SHP77 (cell line): ENCODE results near the gene KLF11.

Experiments
- DNase-seq, 2 experiments: peaks; one replicate each; lab custom pipeline; 2025; lab: John Stamatoyannopoulos, UW

Gene KLF11

GRCh38 chr2:10043256-10043905 is at the start of gene KLF11:
KLF11 (plus strand) TSS chr2:10043550; CDS start chr2:10043717, 167 bp downstream.
- peak; percentile 36 to 78 for DNase-seq

DNA sequence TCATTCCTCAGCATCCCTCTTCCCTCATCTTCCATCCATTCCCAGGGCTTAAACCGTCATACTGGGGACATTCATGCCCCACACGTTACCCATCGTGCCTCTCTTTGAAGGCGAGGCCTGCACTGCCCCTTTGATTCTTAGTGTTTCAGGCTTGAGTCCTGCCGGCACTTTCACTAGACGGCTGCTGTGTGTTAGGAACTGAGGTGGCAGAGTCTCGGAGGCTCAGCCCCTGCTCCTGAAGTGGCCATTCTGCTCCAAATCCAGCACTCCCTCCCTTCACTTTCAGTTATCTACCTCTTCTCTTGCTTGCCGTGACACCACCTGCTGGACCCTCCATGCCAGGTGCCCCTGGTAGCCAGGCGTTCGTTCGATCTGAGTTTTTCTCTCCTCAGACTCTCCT is 48.9 kb upstream of the KLF11 start:
- DNase-seq = no peak

DNA sequence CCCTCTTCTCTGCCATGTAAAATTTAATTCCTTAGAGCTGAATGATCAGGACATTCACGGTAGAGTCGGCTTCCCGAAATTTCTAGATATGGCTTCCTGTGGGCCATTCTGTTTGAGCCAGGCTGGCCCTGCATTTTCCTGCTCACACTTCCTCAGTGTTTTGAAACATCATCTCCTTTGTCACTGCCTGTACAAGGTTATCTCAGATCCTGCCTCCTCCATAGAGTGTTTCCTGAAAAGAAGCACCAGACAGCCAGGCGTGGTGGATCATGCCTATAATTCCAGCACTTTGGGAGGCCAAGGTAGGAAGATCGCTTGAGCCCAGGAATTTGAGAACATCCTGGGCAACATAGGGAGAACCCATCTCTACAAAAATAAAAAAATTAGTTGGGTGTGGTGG is 48.3 kb upstream of the KLF11 start:
- no peak for DNase-seq

DNA sequence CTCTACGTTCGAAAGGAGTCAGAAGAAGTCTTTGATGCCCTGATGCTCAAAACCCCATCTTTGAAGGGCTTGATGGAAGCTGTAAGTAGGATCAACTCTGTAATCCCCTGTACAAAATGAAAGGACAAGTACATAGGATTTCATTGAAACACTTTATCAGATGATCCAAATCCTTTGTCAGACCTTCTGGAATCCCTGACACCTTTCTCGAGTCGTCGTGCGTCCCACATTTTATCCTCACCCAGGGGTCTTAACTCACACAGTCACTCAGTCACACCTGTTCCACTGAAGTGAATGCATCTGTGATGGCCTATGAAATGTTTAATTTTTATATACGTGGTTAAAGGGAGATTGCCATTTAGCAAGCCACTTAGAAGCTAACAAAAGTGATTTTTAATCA is 47.0 kb upstream of the KLF11 start:
- DNase-seq = no peak

DNA sequence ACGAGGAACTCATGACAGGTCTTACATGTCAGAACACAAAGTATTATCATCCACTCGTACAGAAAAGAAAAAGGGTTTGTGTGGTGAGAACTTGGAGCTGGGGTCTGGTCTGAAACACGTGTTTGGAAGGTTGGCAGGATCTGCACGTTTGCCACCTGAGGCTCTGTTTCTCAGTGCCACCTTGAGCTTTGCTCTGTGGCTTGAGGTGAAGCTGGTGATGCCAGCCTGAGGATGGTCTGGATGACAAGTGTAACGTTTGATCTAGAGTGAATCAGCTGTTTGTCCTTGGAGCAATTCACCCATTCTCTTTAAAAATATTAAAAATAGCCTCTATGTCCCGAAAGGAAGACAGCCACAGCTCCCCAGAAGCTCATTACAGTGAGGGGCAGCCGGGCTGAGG is 45.4 kb upstream of the KLF11 start:
- no peak for DNase-seq

DNA sequence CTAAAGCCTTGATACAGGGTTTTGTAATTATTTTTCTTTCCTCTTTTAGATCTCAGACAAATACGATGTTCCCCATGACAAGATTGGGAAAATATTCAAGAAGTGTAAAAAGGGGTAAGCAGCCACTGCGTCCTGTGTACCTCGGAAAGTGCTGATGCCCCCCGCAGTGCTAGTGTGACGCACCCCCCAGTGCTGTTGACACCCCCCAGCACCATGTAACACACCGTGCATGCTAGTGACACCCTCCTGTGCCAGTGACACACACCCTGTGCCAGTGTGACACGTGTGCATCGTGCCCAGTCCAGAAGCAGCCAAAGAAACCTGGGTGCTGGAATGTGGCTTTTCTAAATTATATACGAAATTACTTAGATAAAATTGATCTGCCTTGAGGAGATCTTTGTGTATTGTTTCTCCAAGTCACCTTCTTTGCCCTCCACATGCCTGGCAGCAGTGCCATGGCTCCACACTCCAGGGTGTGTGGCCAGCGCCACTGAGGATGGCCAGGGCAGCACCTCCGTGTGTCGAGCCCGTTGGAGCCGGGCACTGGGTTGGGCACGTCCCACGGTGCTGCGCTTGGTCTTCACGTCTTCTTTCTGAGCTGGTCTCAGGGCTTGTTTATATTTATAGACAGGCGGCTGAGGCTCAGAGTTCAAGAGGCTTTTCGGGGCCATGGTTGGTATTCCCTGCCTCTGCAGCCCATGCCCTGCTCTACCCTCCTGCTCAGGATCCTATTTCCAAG is 44.3 kb upstream of the KLF11 start:
- DNase-seq = no peak

DNA sequence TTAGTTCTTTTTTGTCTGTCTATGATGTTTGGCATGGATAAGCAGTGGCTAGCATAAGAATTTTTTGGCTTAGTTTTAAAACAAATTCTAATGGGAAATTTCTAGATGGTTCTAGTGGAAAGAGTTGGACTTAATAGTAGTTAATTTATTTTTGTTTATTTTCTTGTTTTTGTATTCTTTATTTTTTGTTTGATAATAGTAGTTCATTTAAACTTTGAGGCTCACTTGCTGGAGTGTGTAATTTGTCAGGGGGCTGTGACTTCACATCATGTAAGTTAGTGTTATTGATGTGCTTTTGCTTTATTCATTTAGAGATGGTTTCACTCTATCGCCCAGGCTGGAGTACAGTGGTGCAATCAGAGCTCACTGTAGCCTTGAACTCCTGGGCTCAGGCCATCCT is 43.7 kb upstream of the KLF11 start:
- no peak for DNase-seq

- no peak for DNase-seq
Measured at GRCh38 chr2:10000541-10000940, 42.8 kb upstream of the KLF11 start.

- no peak for DNase-seq
Measured at GRCh38 chr2:10001586-10001985, 41.8 kb upstream of the KLF11 start.

- DNase-seq = no peak
Measured at GRCh38 chr2:10002109-10002508, 41.2 kb upstream of the KLF11 start.

GRCh38 chr2:10002681-10003080 is 40.7 kb upstream of the KLF11 start:
- DNase-seq = no peak

GRCh38 chr2:10003206-10004125 is 39.9 kb upstream of the KLF11 start:
- no peak for DNase-seq

DNA sequence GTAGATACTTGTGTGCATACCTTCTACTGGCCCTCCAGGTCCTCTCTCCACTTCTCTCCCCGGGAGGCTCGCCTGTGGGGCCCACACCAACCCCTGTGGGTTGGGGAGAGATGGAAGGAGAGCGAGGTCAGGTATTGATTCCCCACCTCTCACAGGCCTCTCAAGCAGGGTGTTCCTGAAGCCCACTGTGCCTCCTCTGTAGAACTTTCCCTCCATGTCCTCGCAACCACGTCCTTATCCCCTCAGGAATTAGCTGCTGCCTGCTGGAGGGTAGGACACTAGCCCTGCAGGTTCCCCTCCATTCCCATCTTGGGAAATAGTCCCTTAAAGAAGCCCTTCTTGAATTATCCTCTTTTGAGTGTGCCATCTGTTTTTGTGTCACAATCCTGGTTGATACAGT is 38.9 kb upstream of the KLF11 start:
- no peak for DNase-seq

GRCh38 chr2:10004836-10005235 is 38.5 kb upstream of the KLF11 start:
- no peak for DNase-seq

GRCh38 chr2:10005461-10006235 is 37.7 kb upstream of the KLF11 start:
- DNase-seq = no peak

GRCh38 chr2:10006236-10007161 is 36.9 kb upstream of the KLF11 start:
- no peak for DNase-seq

- DNase-seq = no peak
Measured at GRCh38 chr2:10007435-10007834, 35.9 kb upstream of the KLF11 start.

GRCh38 chr2:10007921-10008808 is 35.2 kb upstream of the KLF11 start:
- DNase-seq = no peak

GRCh38 chr2:10008809-10009176 is 34.6 kb upstream of the KLF11 start:
- DNase-seq = no peak

DNA sequence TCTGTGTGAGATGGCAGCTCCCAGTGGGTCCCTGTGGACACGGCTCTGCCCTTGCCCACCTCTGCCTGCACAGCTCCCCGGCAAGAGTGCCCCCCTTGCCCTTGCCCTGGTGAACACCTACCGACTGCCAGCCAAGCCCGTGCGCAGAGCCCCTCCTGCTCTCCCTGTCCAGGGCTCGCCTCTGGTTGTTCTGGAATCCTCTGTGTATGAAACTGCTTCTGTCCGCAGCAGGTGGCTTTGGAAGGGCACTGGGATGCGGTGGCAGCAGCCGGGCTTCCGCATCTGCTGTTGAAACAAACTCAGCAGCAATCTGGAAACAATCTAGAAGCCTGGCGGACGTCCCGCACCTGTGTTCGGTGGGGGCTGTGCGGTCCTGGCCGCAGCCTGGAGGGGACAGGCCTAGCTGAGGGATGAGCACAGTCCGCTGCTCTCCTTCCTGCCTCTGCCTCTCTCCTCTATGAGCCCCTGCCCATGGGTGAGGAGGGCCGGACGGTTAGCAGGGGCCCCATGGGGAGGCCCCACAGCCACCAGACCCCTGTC is 34.0 kb upstream of the KLF11 start:
- no peak for DNase-seq
